Superior temporal gyrus (tissue), 1 donor: ENCODE results near the gene KMT2D.

Experiments
- DNase-seq: peaks from one replicate; pipeline ENCODE4 v3.0.0-alpha.2; 2016; ENCODE audit errors: extremely low spot score

The KMT2D gene, protein sequence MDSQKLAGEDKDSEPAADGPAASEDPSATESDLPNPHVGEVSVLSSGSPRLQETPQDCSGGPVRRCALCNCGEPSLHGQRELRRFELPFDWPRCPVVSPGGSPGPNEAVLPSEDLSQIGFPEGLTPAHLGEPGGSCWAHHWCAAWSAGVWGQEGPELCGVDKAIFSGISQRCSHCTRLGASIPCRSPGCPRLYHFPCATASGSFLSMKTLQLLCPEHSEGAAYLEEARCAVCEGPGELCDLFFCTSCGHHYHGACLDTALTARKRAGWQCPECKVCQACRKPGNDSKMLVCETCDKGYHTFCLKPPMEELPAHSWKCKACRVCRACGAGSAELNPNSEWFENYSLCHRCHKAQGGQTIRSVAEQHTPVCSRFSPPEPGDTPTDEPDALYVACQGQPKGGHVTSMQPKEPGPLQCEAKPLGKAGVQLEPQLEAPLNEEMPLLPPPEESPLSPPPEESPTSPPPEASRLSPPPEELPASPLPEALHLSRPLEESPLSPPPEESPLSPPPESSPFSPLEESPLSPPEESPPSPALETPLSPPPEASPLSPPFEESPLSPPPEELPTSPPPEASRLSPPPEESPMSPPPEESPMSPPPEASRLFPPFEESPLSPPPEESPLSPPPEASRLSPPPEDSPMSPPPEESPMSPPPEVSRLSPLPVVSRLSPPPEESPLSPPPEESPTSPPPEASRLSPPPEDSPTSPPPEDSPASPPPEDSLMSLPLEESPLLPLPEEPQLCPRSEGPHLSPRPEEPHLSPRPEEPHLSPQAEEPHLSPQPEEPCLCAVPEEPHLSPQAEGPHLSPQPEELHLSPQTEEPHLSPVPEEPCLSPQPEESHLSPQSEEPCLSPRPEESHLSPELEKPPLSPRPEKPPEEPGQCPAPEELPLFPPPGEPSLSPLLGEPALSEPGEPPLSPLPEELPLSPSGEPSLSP (N-terminal part only)

GRCh38 chr12:49060237-49061156 is at the start of gene KMT2D:
KMT2D (minus strand) TSS chr12:49060794; CDS start chr12:49055324, 5,470 bp downstream.
- peak; percentile 95 for DNase-seq

DNA sequence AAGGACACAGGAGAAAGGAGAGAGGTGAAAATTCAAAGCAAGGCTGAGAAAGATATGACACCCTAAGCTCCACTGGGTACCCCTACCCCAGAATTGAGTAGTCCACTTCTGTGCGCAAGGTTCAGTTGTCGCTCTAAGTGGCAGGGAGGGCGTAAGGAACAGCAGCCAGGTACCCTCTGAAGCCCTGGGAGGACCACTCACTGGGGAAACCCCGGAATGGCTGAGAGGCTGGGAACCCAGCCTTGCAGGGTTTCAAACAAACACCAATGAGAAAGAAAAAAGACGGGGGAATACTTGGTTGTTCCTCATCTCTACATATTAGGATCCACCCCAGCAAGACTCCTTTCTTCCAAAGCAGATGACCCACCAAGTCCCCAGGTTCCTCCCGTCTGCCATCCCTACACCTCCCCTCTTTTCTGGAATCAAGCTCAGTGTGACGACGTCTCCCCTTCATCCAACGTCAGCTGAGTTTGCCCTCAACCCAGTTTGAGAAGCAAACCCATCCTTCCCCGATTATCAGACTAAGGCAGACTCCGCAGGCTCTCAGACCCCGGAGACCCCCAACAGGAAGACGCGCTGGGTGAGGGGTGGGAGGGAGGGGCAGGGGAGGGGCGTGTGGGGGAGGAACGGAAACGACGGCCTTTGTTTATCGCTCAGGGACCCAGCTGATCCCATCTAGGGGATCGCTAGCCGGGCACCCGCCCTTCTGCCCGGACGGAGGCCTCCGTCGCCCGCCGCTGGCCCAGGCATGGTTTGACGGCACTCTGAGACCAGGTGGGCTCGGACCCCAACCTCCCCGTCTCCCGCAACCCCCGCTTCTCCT is 49.3 kb upstream of the KMT2D start:
- DNase-seq = no peak

DNA sequence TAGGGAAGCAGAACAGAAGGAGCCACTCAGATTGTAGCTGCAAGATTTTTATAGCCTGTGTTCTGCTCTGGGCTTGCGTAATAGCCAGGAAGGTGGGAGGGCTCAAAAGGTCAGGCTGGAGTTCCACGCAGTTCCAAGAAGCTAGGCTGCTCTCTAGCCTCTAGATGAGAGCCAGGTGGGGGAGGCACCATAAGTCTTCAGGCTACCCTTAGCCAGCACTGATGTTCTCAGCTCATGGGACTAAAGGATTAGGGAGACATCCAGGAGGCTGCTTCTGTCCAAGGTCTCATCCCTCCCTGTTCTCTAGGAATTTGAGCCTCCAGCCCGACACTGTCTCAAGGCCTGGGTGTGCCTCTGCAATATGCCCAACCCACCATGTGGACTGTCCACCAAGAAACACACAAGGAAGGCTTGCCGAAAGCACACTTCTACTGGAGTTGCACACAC is 48.4 kb upstream of the KMT2D start:
- no peak for DNase-seq

- no peak for DNase-seq
These were observed 45.0 kb upstream of the KMT2D start for GRCh38 chr12:49105504-49106084.

- no peak for DNase-seq
These were observed 44.2 kb upstream of the KMT2D start for GRCh38 chr12:49104822-49105221.

DNA sequence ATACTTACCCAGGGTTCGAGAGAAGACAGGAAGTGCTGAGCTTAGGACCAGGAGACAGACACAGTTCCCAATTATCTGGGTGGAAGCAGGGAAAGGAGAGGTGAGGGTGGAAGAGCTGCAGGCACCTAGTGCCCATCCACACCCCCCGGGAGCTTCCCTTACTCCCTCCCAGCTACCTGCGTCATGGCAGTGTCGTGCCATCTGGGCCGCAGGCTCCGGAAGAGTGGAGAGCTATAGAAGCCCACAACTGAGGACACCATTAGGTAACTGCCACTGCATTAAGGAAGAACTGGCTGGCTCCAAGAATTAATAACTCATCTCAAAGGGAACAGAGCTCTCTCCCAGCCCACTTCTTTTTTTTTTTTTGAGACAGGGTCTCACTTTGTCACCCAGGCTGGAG is 39.8 kb upstream of the KMT2D start:
- no peak for DNase-seq

- no peak for DNase-seq
These were observed 38.1 kb upstream of the KMT2D start for GRCh38 chr12:49098703-49099102.

- DNase-seq = peak; percentile 73
These were observed 37.4 kb upstream of the KMT2D start for GRCh38 chr12:49098035-49098451.

- no peak for DNase-seq
These were observed 36.8 kb upstream of the KMT2D start for GRCh38 chr12:49097381-49097780.

GRCh38 chr12:49094975-49095365 is 34.4 kb upstream of the KMT2D start:
- DNase-seq = no peak

- no peak for DNase-seq
These were observed 33.8 kb upstream of the KMT2D start, which contains the start of gene DHH for GRCh38 chr12:49094160-49094974. DHH (minus strand) TSS chr12:49094801; CDS start chr12:49094512, 289 bp downstream.

DNA sequence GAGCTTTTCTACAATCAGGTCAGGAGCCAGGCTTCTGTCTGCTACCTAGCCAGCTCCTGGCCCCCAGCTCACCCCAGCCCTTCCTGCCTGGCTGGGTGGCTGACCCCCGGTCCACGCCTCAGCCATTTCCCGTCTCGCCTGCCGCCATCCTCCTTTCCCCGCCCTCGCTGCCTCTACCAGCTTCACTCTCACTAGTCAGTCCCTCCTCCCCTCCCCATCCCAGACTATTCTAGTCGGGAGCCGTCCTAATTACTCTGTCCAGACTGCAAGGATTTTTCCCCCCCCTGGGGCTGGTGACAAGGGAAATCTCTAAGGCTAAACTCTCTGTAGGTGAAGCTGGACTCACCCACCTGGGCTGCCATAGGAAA is 33.2 kb upstream of the KMT2D start:
- DNase-seq = no peak

- DNase-seq = no peak
These were observed 32.3 kb upstream of the KMT2D start for GRCh38 chr12:49092816-49093406.

DNA sequence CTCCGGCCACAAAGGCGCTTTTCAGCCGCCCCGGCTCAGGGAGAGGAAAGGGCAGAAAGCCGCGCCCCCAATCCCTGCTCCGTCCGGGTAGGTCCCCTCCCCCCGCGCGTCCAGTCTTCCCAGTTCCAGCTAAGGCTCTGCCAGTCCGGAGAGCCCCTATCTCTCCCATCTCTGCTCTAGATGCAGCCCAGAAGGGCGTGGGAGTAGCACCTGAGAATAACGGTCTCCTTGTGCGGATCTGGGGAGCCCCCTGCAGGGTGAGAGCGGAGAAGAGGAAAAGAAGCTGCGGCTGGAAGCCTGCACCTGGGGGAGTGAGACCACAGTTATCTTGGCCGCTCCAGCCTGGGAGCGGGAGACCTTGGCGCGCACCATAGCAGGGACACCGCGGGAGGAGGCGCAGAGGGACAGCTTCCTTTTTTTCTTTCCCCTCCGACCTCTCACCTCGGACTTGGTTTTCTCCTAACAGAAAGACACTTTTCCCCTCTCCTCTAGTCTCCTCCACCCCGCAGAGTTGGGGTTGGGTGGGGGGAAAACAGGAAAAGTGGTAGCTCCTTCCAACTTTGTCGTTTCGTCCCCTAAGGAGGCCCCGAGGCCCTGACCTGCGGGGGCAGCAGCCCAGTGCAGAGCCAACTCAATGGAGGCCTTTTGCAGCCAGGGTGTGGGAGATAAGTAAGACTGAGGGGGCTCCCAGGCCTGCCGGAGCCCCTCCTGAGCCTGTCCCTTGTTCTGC is 31.7 kb upstream of the KMT2D start:
- peak; percentile 37 for DNase-seq

GRCh38 chr12:49091836-49092085 is 31.2 kb upstream of the KMT2D start:
- DNase-seq = no peak

DNA sequence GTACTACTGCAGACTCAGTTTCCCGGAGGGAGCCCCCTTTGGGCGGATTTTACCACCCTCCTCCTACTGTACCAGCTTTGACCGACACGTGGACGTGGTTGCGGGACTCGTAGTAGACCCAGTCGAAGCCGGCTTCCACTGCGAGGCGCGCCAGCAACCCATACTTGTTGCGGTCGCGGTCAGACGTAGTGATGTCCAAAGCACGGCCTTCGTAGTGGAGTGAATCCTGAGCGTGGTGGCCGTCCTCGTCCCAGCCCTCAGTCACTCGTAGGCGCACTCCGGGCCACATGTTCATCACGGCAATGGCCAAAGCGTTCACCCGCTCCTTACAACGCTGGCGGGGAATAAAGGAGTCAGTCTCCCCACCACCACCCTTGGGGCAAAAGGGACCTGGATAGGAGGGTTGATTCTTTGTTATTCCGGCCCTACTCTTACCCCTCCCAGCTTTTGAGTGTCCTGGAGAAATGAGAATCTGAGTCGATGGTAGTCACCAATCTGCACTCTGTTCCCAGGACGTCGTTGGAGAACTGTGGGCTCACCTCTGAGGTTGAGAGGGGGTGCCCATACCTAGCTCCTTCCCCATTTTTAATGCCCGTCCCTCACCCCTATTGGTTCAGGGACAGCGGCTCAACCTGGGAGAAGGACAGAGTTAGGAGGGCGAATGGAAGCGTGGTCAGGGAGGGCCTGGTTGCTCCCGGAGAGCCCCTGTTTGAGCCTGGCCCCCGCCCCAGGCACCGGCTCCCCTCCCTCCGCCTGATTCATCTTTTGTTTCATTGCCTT is 30.7 kb upstream of the KMT2D start:
- no peak for DNase-seq
